ENCODE results near the gene NLRC5. TPM values are rescaled to one million over a fixed set of nuclear protein-coding genes. Genes with fewer than 3 reads are reported as not detected.
"Not testable (repeated sequence)": the region's sequence is repeated elsewhere in the genome, so short reads cannot be mapped to it uniquely, and the experiment has no call there.

Gene NLRC5
- total RNA-seq, 1 experiment from 2014 or later, result 1.6 TPM

GRCh38 chr16:57001026-57001679 is 11.8 kb downstream of the NLRC5 start:
- H3K4me3 Mint-ChIP-seq (ENCODE audit: unreplicated experiment), result no peak overlapping the region
- intact Hi-C loops (cut with micrococcal nuclease; ENCODE audit: unreplicated experiment), result no loop called here
- Histone ChIP-seq H3K27me3 (replicated peaks; ENCODE audit: control insufficient read depth, insufficient read depth, low read length) (no peaks in the 10 kb centered on the region), H3K9me3 (no peaks in the 10 kb centered on the region), H3K4me1 (0 out of 2 replicates have a peak, but pooled peaks cover 4% of the 10 kb centered on the region), H3K36me3 (ENCODE audit: control insufficient read depth, insufficient read depth, low read length) (no peaks in the 10 kb centered on the region), H3K4me3 (ENCODE audit: low read depth, low read length) (no peak overlapping the region)
- no TSS peak for BruUV-seq (replicated peaks)
- H3K36me3 Mint-ChIP-seq (ENCODE audit: insufficient read depth, unreplicated experiment), result no peaks in the 10 kb centered on the region
- CTCF ChIA-PET, result no interaction called here
- no peaks in the 10 kb centered on the region for H3K9me3 Mint-ChIP-seq (ENCODE audit: unreplicated experiment)
- POLR2A ChIA-PET, result no interaction called here
- no peak for TF ChIP-seq CTCF (IDR thresholded peaks at IDR 0.05; ENCODE audit: insufficient read depth in 1 of 2, low read depth in 1 of 2, low read length in 1 of 2, severe bottlenecking in 1 of 2, unreplicated experiment in 1 of 2)
- peaks cover 7% of the 10 kb centered on the region for H3K4me1 Mint-ChIP-seq (ENCODE audit: low read depth, unreplicated experiment)
- H3K27ac Mint-ChIP-seq (ENCODE audit: unreplicated experiment), result no peak overlapping the region
- peak in 1 of 2 experiments; percentile 7 for DNase-seq
- no peaks in the 10 kb centered on the region for H3K27me3 Mint-ChIP-seq (ENCODE audit: insufficient read depth, unreplicated experiment)

GRCh38 chr16:57003439-57004386 is 14.4 kb downstream of the NLRC5 start:
- peaks cover 7% of the 10 kb centered on the region for H3K4me1 Mint-ChIP-seq (ENCODE audit: low read depth, unreplicated experiment)
- ChIA-PET POLR2A (no interaction called here), CTCF (no interaction called here)
- no peaks in the 10 kb centered on the region for H3K27me3 ChIP-seq (replicated peaks; ENCODE audit: control insufficient read depth, insufficient read depth, low read length)
- H3K4me3 Mint-ChIP-seq (ENCODE audit: unreplicated experiment), result no peak overlapping the region
- H3K36me3 ChIP-seq (ENCODE audit: control insufficient read depth, insufficient read depth, low read length), result no peaks in the 10 kb centered on the region
- no peaks in the 10 kb centered on the region for H3K9me3 Mint-ChIP-seq (ENCODE audit: unreplicated experiment)
- no peak overlapping the region for H3K4me3 ChIP-seq (ENCODE audit: low read depth, low read length)
- H3K9me3 ChIP-seq, result no peaks in the 10 kb centered on the region
- H3K36me3 Mint-ChIP-seq (ENCODE audit: insufficient read depth, unreplicated experiment), result no peaks in the 10 kb centered on the region
- no TSS peak for BruUV-seq (replicated peaks)
- no peak for TF ChIP-seq CTCF (IDR thresholded peaks at IDR 0.05; ENCODE audit: insufficient read depth in 1 of 2, low read depth in 1 of 2, low read length in 1 of 2, severe bottlenecking in 1 of 2, unreplicated experiment in 1 of 2)
- H3K4me1 ChIP-seq, result 0 out of 2 replicates have a peak, but pooled peaks cover 4% of the 10 kb centered on the region
- DNase-seq, result peak in 1 of 2 experiments; percentile 31
- intact Hi-C loops (cut with micrococcal nuclease; ENCODE audit: unreplicated experiment), result no loop called here
- no peaks in the 10 kb centered on the region for H3K27me3 Mint-ChIP-seq (ENCODE audit: insufficient read depth, unreplicated experiment)
- H3K27ac Mint-ChIP-seq (ENCODE audit: unreplicated experiment), result no peak overlapping the region

- CTCF ChIA-PET, result no interaction called here
- H3K27ac Mint-ChIP-seq (ENCODE audit: unreplicated experiment), result no peak overlapping the region
- Histone ChIP-seq H3K27me3 (replicated peaks; ENCODE audit: control insufficient read depth, insufficient read depth, low read length) (no peaks in the 10 kb centered on the region), H3K4me1 (0 out of 2 replicates have a peak, but pooled peaks cover 4% of the 10 kb centered on the region), H3K36me3 (ENCODE audit: control insufficient read depth, insufficient read depth, low read length) (no peaks in the 10 kb centered on the region), H3K4me3 (ENCODE audit: low read depth, low read length) (no peak overlapping the region), H3K9me3 (no peaks in the 10 kb centered on the region)
- no peak for TF ChIP-seq CTCF (IDR thresholded peaks at IDR 0.05; ENCODE audit: insufficient read depth in 1 of 2, low read depth in 1 of 2, low read length in 1 of 2, severe bottlenecking in 1 of 2, unreplicated experiment in 1 of 2)
- POLR2A ChIA-PET, result no interaction called here
- peaks cover 7% of the 10 kb centered on the region for H3K4me1 Mint-ChIP-seq (ENCODE audit: low read depth, unreplicated experiment)
- no peaks in the 10 kb centered on the region for H3K27me3 Mint-ChIP-seq (ENCODE audit: insufficient read depth, unreplicated experiment)
- no peaks in the 10 kb centered on the region for H3K9me3 Mint-ChIP-seq (ENCODE audit: unreplicated experiment)
- no peak overlapping the region for H3K4me3 Mint-ChIP-seq (ENCODE audit: unreplicated experiment)
- H3K36me3 Mint-ChIP-seq (ENCODE audit: insufficient read depth, unreplicated experiment), result no peaks in the 10 kb centered on the region
- intact Hi-C loops (cut with micrococcal nuclease; ENCODE audit: unreplicated experiment), result no loop called here
- BruUV-seq (replicated peaks), result no TSS peak
- DNase-seq, result peak in 1 of 2 experiments; percentile 19
These were observed 15.3 kb downstream of the NLRC5 start for GRCh38 chr16:57004387-57005250.

GRCh38 chr16:57005597-57005996 is 16.2 kb downstream of the NLRC5 start:
- H3K4me1 Mint-ChIP-seq (ENCODE audit: low read depth, unreplicated experiment); H3K36me3 ChIP-seq (ENCODE audit: control insufficient read depth, insufficient read depth, low read length); H3K27me3 ChIP-seq (replicated peaks; ENCODE audit: control insufficient read depth, insufficient read depth, low read length); H3K36me3 Mint-ChIP-seq (ENCODE audit: insufficient read depth, unreplicated experiment); H3K4me1 ChIP-seq; H3K27me3 Mint-ChIP-seq (ENCODE audit: insufficient read depth, unreplicated experiment); H3K4me3 ChIP-seq (ENCODE audit: low read depth, low read length); H3K9me3 Mint-ChIP-seq (ENCODE audit: unreplicated experiment); intact Hi-C loops (cut with micrococcal nuclease; ENCODE audit: unreplicated experiment); H3K9me3 ChIP-seq; H3K27ac Mint-ChIP-seq (ENCODE audit: unreplicated experiment); H3K4me3 Mint-ChIP-seq (ENCODE audit: unreplicated experiment); POLR2A ChIA-PET; DNase-seq; BruUV-seq (replicated peaks); CTCF ChIA-PET: not testable (repeated sequence)
